HepG2 (cell line): ENCODE results near the gene ZBTB46. TPM values are rescaled to one million over a fixed set of nuclear protein-coding genes. Genes with fewer than 3 reads are reported as not detected.

Experiments
- AGO2 ChIP-seq: fragments of 200-400 bp; formaldehyde crosslinking; optimal IDR thresholded peaks from 2 replicates; pipeline ENCODE3; 2017; ENCODE audit warnings: mild to moderate bottlenecking, low read depth, low read length, moderate library complexity
- CCAR2 ChIP-seq: fragments of 200-400 bp; formaldehyde crosslinking; optimal IDR thresholded peaks from 2 replicates; pipeline ENCODE3; 2018; ENCODE audit warnings: low read depth, mild to moderate bottlenecking, low read length, moderate library complexity
- FOSL2 ChIP-seq: sonication (generic); formaldehyde crosslinking; IDR thresholded peaks from 2 replicates; pipeline ENCODE4 v1.4.0; 2020; ENCODE audit warnings: missing genetic modification reagents
- FOXM1 ChIP-seq: sonication (generic); formaldehyde crosslinking; IDR thresholded peaks from 2 replicates; pipeline ENCODE4 v1.5.0; 2020; ENCODE audit warnings: missing genetic modification reagents
- GPN1 ChIP-seq: sonication (generic); formaldehyde crosslinking; IDR thresholded peaks from 2 replicates; pipeline ENCODE4 v1.5.1; 2020; ENCODE audit warnings: missing genetic modification reagents, borderline replicate concordance
- JDP2 ChIP-seq: sonication (generic); formaldehyde crosslinking; IDR thresholded peaks from 2 replicates; pipeline ENCODE4 v1.8.1; 2022; ENCODE audit warnings: missing genetic modification reagents, borderline replicate concordance
- MTF1 ChIP-seq: sonication (generic); formaldehyde crosslinking; IDR thresholded peaks from 2 replicates; pipeline ENCODE4 v1.5.0; 2020; ENCODE audit warnings: missing genetic modification reagents
- NR2F6 ChIP-seq, 2 experiments: IDR thresholded peaks; 2 replicates each; pipeline ENCODE4 v1.6.1; 2016; ENCODE audit warnings: antibody characterized with exemption in 1 of 2, mild to moderate bottlenecking in 1 of 2
- RCOR2 ChIP-seq: IDR thresholded peaks from 2 replicates; pipeline ENCODE4 v1.6.1; 2016; ENCODE audit warnings: missing biosample characterization, missing genetic modification reagents
- XRCC5 ChIP-seq: fragments of 200-400 bp; formaldehyde crosslinking; optimal IDR thresholded peaks from 2 replicates; pipeline ENCODE3; 2017; ENCODE audit warnings: mild to moderate bottlenecking, low read length
- ZNF230 ChIP-seq: sonication (generic); formaldehyde crosslinking; IDR thresholded peaks from 2 replicates; pipeline ENCODE4 v1.4.0; 2020; ENCODE audit warnings: mild to moderate bottlenecking, missing genetic modification reagents
- polyA plus RNA-seq, 8 experiments: library from polyadenylated mRNA; depleted of rRNA in 3 of 8; stranded (reverse) in 7 of 8; unstranded in 1 of 8; fragments of >200 nt; fragmentation: Illumina TruSeq in 4 of 8; extraction: Trizol in 4 of 8; gene quantifications; 2 replicates each; pipeline versions ENCODE4 v1.2.1 to v1.2.3, GENCODE V29; 2011 to 2016; ENCODE audit warnings: low read depth in 4 of 8, missing spikeins in 1 of 8, mixed read lengths in 1 of 8; ENCODE audit not compliant: insufficient read depth in 1 of 8
- total RNA-seq, 5 experiments: library from RNA; depleted of rRNA; stranded (reverse); fragments of >200 nt; fragmentation: Illumina TruSeq; extraction: Trizol; gene quantifications; 2 replicates each; pipeline ENCODE4 v1.2.3, GENCODE V29; 2016; ENCODE audit warnings: low read depth in 1 of 5
- TF ChIP-seq, protein P1 (sequence below): sonication (generic); formaldehyde crosslinking; IDR thresholded peaks from 2 replicates; pipeline ENCODE4 v1.4.0; 2020; ENCODE audit warnings: missing genetic modification reagents, low read depth, mild to moderate bottlenecking, borderline replicate concordance
- TF ChIP-seq, protein P2 (sequence below): sonication (generic); formaldehyde crosslinking; conservative IDR thresholded peaks from 2 replicates; pipeline ENCODE4 v1.8.1; 2023; ENCODE audit warnings: missing genetic modification reagents
- TF ChIP-seq, protein P3 (sequence below): sonication (generic); formaldehyde crosslinking; IDR thresholded peaks from 2 replicates; pipeline ENCODE4 v1.4.0; 2020; ENCODE audit warnings: mild to moderate bottlenecking, missing genetic modification reagents, borderline replicate concordance
- TF ChIP-seq, protein P4 (sequence below): IDR thresholded peaks from 2 replicates; pipeline ENCODE4 v1.6.1; 2016; ENCODE audit warnings: missing compliant biosample characterization, missing genetic modification reagents, borderline replicate concordance
- TF ChIP-seq, protein P5 (sequence below): sonication (generic); formaldehyde crosslinking; IDR thresholded peaks from 2 replicates; pipeline ENCODE4 v1.4.0; 2020; ENCODE audit warnings: mild to moderate bottlenecking, missing genetic modification reagents
- TF ChIP-seq, protein P6 (sequence below): sonication (generic); formaldehyde crosslinking; IDR thresholded peaks from 2 replicates; pipeline ENCODE4 v1.8.0; 2022; ENCODE audit warnings: low read depth, missing genetic modification reagents

Gene ZBTB46
- total and polyA plus RNA-seq, 2 of the 13 experiments (the other 11 are each of a cell fraction or from before 2014, with no cell fraction given): 1.6 to 13.5 TPM

DNA sequence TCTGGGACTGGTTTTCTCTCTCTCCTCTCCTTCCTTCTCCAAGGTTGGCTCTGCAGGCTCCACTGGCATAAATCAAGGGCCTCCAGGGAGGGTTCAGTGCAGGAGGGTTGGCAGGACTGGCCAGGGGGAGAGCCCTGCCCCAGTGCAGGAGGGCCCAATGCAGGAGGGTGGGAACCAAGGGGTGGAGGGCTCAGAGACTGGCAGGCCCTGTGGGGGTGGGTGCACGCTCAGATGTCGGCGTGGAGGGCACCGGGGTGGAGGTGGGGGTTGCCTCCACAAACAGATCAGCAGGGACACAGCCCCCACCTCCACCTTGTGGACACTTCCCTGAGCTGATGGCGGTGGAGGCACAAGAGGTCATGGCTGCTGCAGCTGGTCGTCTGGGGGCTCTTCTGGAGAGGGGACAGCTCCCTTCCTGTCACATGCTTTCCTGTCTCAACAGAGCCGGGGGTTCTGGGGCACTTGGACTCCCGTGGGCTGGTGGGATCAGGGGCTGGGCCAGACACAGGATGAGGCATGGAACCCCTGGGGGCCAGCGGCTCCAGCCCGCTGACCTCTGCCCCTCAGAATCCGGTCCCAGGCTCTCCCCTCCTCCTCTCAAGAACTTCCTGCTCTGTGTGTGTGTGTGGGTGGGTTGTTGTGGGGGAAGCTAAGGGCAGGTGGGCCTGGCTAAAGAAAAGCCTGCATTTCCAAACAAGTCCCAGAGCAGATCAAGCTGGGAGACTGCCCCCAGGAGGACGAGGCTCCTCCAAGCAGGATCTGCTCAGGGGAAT is 27.5 kb upstream of the ZBTB46 start (continued):
- TF ChIP-seq ZNF230 (CRISPR knock-in tag) (no peak; the same call in 1 of the 2 replicates), GPN1 (CRISPR knock-in tag) (no peak; the same call in 1 of the 2 replicates), NR2F6 (IDR thresholded peaks at IDR 0.05) (peak; percentile 96), NR2F6 (CRISPR knock-in tag; IDR thresholded peaks at IDR 0.05) (peak; percentile 90), CCAR2 (no peak), FOSL2 (no peak), RCOR2 (CRISPR knock-in tag) (no peak; the same call in 1 of the 2 replicates), JDP2 (CRISPR knock-in tag) (no peak), FOXM1 (CRISPR knock-in tag) (no peak), AGO2 (peak; percentile 98), XRCC5 (peak; percentile 36), MTF1 (CRISPR knock-in tag) (no peak)
- TF ChIP-seq, protein P1, sequence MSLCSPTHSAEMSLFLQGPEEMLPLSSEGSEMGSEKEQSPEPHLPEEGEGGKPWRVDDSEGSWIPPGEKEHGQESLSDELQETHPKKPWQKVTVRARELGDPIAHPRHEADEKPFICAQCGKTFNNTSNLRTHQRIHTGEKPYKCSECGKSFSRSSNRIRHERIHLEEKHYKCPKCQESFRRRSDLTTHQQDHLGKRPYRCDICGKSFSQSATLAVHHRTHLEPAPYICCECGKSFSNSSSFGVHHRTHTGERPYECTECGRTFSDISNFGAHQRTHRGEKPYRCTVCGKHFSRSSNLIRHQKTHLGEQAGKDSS (CRISPR knock-in tag): peak; percentile 57; the same call in 1 of the 2 replicates
- TF ChIP-seq, protein P2, sequence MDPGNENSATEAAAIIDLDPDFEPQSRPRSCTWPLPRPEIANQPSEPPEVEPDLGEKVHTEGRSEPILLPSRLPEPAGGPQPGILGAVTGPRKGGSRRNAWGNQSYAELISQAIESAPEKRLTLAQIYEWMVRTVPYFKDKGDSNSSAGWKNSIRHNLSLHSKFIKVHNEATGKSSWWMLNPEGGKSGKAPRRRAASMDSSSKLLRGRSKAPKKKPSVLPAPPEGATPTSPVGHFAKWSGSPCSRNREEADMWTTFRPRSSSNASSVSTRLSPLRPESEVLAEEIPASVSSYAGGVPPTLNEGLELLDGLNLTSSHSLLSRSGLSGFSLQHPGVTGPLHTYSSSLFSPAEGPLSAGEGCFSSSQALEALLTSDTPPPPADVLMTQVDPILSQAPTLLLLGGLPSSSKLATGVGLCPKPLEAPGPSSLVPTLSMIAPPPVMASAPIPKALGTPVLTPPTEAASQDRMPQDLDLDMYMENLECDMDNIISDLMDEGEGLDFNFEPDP (CRISPR knock-in tag): no peak
- TF ChIP-seq, protein P3, sequence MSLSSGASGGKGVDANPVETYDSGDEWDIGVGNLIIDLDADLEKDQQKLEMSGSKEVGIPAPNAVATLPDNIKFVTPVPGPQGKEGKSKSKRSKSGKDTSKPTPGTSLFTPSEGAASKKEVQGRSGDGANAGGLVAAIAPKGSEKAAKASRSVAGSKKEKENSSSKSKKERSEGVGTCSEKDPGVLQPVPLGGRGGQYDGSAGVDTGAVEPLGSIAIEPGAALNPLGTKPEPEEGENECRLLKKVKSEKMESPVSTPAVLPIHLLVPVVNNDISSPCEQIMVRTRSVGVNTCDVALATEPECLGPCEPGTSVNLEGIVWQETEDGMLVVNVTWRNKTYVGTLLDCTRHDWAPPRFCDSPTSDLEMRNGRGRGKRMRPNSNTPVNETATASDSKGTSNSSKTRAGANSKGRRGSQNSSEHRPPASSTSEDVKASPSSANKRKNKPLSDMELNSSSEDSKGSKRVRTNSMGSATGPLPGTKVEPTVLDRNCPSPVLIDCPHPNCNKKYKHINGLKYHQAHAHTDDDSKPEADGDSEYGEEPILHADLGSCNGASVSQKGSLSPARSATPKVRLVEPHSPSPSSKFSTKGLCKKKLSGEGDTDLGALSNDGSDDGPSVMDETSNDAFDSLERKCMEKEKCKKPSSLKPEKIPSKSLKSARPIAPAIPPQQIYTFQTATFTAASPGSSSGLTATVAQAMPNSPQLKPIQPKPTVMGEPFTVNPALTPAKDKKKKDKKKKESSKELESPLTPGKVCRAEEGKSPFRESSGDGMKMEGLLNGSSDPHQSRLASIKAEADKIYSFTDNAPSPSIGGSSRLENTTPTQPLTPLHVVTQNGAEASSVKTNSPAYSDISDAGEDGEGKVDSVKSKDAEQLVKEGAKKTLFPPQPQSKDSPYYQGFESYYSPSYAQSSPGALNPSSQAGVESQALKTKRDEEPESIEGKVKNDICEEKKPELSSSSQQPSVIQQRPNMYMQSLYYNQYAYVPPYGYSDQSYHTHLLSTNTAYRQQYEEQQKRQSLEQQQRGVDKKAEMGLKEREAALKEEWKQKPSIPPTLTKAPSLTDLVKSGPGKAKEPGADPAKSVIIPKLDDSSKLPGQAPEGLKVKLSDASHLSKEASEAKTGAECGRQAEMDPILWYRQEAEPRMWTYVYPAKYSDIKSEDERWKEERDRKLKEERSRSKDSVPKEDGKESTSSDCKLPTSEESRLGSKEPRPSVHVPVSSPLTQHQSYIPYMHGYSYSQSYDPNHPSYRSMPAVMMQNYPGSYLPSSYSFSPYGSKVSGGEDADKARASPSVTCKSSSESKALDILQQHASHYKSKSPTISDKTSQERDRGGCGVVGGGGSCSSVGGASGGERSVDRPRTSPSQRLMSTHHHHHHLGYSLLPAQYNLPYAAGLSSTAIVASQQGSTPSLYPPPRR (CRISPR knock-in tag): peak; percentile 14; the same call in 1 of the 2 replicates
- TF ChIP-seq, protein P4, sequence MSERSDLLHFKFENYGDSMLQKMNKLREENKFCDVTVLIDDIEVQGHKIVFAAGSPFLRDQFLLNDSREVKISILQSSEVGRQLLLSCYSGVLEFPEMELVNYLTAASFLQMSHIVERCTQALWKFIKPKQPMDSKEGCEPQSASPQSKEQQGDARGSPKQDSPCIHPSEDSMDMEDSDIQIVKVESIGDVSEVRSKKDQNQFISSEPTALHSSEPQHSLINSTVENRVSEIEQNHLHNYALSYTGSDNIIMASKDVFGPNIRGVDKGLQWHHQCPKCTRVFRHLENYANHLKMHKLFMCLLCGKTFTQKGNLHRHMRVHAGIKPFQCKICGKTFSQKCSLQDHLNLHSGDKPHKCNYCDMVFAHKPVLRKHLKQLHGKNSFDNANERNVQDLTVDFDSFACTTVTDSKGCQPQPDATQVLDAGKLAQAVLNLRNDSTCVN (CRISPR knock-in tag): peak; percentile 88
- TF ChIP-seq, protein P5, sequence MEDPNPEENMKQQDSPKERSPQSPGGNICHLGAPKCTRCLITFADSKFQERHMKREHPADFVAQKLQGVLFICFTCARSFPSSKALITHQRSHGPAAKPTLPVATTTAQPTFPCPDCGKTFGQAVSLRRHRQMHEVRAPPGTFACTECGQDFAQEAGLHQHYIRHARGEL: peak; percentile 92
- TF ChIP-seq, protein P6, sequence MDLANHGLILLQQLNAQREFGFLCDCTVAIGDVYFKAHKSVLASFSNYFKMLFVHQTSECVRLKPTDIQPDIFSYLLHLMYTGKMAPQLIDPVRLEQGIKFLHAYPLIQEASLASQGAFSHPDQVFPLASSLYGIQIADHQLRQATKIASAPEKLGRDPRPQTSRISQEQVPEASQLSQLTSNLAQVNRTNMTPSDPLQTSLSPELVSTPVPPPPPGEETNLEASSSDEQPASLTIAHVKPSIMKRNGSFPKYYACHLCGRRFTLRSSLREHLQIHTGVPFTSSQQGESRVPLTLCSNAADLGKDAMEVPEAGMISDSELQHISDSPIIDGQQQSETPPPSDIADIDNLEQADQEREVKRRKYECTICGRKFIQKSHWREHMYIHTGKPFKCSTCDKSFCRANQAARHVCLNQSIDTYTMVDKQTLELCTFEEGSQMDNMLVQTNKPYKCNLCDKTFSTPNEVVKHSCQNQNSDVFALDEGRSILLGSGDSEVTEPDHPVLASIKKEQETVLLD (CRISPR knock-in tag): no peak; the same call in 1 of the 2 replicates
